ENCODE results near the gene BCAS4. TPM values are rescaled to one million over a fixed set of nuclear protein-coding genes. Genes with fewer than 3 reads are reported as not detected.
A peak's percentile ranks its signal among the peaks of the same experiment; 100 is the strongest.

Gene BCAS4
- total RNA-seq, 1 experiment from 2014 or later: 15.4 TPM

DNA sequence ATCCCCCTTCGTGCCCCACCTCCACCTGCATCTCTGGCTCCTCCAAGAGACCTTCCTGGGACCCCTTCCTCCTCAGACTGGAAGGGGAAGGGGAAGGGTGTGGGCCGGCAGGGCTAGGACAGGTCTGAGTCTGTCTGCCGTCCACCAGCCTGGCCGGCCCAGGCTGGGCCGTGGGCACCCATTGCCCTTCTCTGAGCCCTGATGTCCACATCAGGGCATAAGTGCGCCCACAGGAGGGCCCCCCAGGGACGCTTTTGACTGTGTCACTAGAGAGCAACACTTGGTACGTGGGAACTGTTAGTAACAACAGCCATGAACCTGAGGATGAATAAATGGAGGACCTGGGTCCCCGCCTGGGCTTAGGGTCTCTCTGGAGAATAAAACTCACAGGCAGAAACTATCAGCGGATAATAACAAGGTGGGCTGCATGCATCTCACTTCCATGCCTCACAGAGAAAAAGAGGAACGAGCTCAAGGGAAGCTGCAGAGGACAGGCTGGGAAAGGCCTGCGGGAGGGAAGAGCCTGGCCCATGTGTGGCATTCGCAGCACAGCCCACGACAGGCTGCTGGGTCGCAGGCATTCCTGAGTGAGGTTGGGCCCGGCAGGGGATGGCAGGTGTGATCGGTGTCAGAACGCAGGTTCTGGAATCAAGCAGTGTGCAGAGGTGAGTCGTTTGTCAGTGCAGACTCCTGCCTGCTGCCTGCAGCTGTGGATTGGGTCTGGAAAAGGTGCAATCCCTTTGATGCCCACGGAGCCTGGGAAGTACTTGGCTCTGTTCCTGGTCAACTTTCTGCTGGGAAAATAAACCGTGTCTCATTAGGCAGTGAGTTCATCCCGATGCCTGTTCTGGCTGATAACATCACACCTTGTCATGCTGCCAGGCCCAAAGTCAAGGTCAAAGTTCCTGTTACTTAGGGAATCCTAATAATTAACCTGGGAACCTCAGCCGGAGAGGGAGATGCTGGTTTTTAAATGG lies 60.9 kb downstream of the BCAS4 start:
- DNase-seq (ENCODE audit: low read depth): peak; percentile 74

GRCh38 chr20:50856475-50857041 lies 61.7 kb downstream of the BCAS4 start:
- no peak for DNase-seq (ENCODE audit: low read depth)

- DNase-seq (ENCODE audit: low read depth): no peak
Measured at GRCh38 chr20:50857348-50857747, 62.5 kb downstream of the BCAS4 start.

DNA sequence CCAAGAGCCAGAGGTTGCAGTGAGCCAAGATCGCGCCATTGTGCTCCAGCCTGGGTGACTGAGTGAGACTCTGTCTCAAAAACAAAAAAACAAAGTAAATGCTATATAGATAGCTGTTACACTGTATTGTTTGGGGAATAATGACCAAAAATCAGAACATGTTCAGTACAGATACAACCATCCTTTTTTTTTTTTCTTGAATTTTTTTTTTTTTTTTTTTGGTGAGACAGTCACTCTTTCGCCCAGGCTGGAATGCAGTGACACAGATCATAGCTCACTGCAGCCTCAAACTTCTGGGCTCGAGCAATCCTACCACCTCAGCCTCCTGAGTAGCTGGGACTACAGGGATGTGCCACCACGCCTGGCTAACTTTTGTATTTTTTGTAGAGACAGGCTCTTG lies 63.7 kb downstream of the BCAS4 start:
- no peak for DNase-seq (ENCODE audit: low read depth)

DNA sequence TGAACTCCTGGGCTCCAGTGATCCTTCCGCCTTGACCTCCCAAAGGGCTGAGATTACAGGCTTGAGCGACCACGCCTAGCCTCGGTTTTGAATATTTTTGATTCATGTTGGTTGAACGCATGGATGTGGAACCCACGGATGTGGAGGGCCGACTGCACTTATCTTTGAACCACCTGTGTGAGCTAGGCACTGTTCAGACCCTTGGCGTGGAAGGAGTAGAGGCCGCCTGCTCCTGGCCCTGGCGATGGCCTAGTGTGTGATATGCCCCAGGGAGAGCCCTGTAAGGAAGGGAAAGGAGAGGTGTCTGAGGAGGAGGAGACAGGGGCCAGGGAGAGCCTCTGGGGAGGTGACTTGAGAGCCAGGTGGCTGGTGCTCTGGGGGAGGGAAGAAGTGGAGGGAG lies 64.3 kb downstream of the BCAS4 start:
- DNase-seq (ENCODE audit: low read depth): no peak

DNA sequence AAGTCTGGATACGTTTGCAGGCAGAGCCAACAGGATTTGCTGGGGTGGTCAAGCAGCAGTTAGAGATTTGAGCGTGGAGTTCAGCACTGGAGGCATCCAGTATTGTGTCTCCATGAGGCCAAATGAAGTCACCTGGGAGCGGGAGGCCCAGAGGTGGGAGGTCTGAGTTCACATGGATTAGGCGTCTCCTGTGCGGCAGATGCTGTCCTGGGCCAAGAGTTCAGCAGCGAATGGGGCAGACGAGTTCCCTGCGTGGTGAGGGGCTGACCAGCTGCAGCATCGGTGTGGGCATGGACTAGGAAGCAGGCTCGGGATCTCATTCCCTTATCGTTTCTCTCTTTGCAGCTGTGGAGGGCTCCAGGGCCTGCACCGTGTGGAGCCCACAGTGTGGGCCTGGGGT lies 66.2 kb downstream of the BCAS4 start:
- no peak for DNase-seq (ENCODE audit: low read depth)

GRCh38 chr20:50862546-50862945 lies 67.7 kb downstream of the BCAS4 start:
- no peak for DNase-seq (ENCODE audit: low read depth)

DNA sequence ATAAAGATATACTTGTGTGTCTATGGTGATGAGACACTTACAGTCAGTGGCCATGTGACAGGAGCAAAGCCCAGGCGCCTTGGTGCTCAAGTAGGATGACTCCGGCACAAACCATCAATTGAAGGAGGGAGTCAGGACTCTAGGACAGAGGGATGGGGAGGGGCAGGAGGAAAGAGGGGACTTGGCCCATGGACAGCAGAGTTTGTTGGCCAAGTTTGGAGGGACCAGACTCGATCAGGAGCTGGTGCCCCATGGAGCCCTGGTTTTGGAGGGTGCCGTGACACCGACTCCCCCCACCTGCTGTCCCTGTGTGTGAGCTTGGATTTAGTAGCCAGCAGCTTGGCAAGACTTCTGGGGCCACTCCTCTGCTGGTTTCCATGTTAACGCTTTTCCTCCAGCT lies 70.3 kb downstream of the BCAS4 start:
- no peak for DNase-seq (ENCODE audit: low read depth)

- DNase-seq (ENCODE audit: low read depth): no peak
Measured at GRCh38 chr20:50865591-50865990, 70.7 kb downstream of the BCAS4 start.

GRCh38 chr20:50866036-50866685 lies 71.3 kb downstream of the BCAS4 start:
- DNase-seq (ENCODE audit: low read depth): no peak

DNA sequence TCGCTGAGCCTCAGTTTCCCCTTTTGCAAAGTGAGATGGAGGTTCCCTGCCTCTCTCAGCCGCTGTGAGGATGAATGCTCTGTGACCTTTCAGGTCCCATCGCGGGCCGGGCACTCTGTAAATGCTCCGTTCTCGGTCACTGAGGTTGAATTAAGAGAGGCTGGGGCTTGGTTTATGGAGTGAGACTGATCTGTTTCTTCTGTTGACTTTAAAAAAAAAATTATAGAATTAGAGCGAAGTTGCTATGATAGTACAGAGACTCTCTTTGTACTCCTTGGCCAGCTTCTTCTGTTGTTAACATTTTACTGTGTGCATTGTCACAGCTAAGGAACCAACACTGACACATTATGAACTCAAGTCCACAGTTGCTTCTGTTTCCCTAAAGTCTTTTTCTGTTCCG lies 72.0 kb downstream of the BCAS4 start:
- no peak for DNase-seq (ENCODE audit: low read depth)

- no peak for DNase-seq (ENCODE audit: low read depth)
Measured at GRCh38 chr20:50867805-50868204, 72.9 kb downstream of the BCAS4 start.

- DNase-seq (ENCODE audit: low read depth): peak; percentile 58
Measured at GRCh38 chr20:50868509-50869495, 73.9 kb downstream of the BCAS4 start.

DNA sequence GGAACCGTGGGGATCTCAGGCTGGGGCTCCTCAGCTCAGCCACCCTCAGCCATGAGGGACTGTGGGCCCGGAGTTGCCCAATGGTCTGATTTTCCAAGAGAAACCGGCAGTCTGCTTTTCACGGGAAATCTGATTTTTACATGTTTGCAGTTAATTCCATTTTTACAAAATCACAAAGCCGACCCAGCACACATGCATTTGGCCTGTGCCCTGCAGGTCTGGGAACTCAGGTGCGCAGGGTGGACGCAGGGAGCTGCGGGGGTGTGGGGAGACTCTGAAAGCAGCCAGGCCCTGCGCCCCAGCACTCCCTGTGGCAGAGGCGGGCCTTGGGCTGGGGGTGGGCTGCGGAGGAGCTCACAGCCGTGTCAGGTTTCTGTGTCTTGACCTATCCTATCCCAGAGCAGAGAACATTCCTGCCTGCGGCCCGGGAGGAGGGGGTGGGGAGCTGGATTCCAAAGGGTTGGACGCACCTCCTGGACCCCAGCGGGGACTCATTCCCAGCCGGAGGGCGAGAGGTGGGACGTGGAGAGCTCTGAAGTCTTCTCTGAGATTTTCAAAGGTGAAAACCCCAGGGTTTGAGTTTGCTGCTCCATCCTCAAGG lies 75.8 kb downstream of the BCAS4 start:
- no peak for DNase-seq (ENCODE audit: low read depth)

DNA sequence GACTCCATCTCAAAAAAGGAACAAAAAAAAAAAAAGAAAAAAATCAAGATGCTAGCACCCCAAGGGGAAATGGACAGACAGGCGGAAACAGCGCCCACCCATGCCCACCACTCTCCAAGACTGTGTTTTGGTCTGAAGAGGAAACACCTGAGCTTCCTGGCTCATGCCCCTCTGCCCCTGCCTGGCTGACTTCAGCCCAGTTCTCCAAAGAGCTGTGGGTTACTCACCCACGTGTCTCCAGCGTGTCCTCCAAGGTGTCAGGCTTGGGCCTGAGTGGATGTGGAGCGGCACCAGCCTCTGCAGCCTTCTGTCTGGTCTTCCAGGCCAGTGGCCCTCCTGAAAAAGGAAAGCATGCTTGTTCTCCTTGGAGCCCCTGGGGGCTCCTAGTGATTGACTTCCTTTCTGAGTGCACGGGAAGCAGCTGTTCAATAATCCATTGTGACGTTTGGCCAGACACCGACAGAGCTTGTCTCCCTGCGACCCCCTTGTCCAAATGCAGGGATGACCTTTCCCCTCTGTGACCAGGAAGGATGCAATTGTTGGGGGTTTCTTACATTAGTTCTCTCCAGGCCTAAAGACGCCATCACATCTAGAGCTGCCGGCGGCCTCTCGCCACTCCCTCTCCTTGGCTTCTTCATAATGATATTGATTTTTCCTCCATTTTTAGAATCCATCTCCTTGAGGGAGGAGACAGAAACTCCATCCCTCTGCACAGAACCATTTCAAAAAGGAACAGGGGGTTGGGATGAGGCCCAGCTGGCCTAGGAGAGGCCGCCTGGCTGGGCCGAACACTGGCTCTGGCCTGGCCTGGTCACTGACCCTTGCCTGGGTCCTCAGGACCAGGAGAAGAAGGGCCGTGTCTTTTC lies 77.9 kb downstream of the BCAS4 start:
- DNase-seq (ENCODE audit: low read depth): no peak

DNA sequence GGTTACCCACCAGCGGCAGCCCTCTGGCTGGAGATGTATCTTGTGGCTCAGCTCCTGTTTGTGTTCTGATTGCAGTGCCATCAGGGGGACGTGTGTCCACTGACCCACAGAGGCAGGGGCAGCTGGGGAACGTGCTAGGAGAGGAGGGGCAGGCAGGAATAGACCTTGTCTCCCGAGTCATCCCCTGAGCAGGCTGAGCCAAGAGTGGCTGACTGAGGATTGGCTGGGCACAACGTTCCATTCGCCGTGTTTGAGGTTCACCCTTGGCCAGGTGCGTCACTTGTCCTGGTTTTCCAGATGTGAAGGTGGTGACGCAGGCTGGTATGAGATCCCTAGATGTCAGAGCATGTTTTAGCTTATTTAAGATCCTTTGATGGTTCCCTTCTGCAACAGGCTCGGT lies 78.7 kb downstream of the BCAS4 start:
- no peak for DNase-seq (ENCODE audit: low read depth)

DNA sequence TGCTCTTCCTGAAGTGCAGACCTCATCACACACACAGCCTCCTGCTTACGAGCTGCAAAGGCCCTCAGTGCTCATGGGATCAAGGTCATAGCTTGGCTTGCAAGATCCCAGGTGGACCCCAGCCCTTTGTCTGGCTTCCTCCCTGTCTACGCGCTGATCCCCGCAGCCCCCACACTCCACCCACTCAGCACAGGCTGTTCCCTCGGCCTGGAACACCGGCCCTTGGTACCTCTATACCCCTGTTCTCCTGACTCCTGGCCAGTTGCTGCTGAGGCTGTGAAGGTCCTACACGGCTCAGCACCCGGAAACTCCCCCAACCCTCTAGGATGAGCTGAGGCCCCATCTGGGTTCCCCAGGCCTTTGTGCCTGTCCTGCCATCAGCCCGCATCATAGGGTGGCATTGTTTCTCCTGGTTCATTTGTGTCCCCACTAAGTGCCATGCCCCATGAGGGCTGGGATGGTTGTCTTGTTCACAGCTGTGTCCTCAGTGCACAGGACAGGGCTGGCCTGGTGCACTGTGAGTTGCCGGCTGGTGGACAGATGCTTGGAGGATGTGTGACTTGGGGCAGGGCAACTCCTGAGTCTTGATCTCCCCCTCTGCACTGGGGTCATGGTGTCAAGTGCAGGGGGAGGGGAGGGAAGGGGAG lies 79.4 kb downstream of the BCAS4 start:
- no peak for DNase-seq (ENCODE audit: low read depth)

GRCh38 chr20:50874758-50875665 lies 80.2 kb downstream of the BCAS4 start:
- no peak for DNase-seq (ENCODE audit: low read depth)

Data from M059J (cell line).